T-helper 2 cell (primary cell): ENCODE measurements around the gene LAMA2.
A peak's percentile ranks its signal among the peaks of the same experiment; 100 is the strongest.

ENCODE experiments used
- DNase-seq, 5 experiments: peaks; one replicate each; pipeline versions ENCODE4 v3.0.0 to v3.0.0-alpha.2; 2012 to 2022

LAMA2 gene

GRCh38 chr6:129329678-129330077 is 446.7 kb downstream of the LAMA2 start:
- peak in 1 of 5 experiments; percentile 1 for DNase-seq

GRCh38 chr6:129331450-129332138 is 448.7 kb downstream of the LAMA2 start:
- DNase-seq = no peak

GRCh38 chr6:129335792-129336191 is 452.9 kb downstream of the LAMA2 start:
- DNase-seq = no peak

GRCh38 chr6:129338683-129339082 is 455.7 kb downstream of the LAMA2 start:
- DNase-seq = no peak

- no peak for DNase-seq
Observed at GRCh38 chr6:129340983-129341382, 458.0 kb downstream of the LAMA2 start.

- no peak for DNase-seq
Observed at GRCh38 chr6:129342243-129342642, 459.3 kb downstream of the LAMA2 start.

- DNase-seq = no peak
Observed at GRCh38 chr6:129342796-129343195, 459.9 kb downstream of the LAMA2 start.

- DNase-seq = no peak
Observed at GRCh38 chr6:129344379-129344778, 461.4 kb downstream of the LAMA2 start.

GRCh38 chr6:129345890-129346289 is 463.0 kb downstream of the LAMA2 start:
- DNase-seq = no peak

- DNase-seq = no peak
Observed at GRCh38 chr6:129346964-129347363, 464.0 kb downstream of the LAMA2 start.

- DNase-seq = no peak
Observed at GRCh38 chr6:129350278-129350677, 467.3 kb downstream of the LAMA2 start.

- no peak for DNase-seq
Observed at GRCh38 chr6:129351807-129352206, 468.9 kb downstream of the LAMA2 start.

- DNase-seq = no peak
Observed at GRCh38 chr6:129353067-129353466, 470.1 kb downstream of the LAMA2 start.

- DNase-seq = no peak
Observed at GRCh38 chr6:129356129-129356528, 473.2 kb downstream of the LAMA2 start.

GRCh38 chr6:129359811-129360681 is 477.1 kb downstream of the LAMA2 start:
- DNase-seq = no peak

- DNase-seq = no peak
Observed at GRCh38 chr6:129360682-129360955, 477.7 kb downstream of the LAMA2 start.

GRCh38 chr6:129364037-129364436 is 481.1 kb downstream of the LAMA2 start:
- no peak for DNase-seq

- DNase-seq = no peak
Observed at GRCh38 chr6:129364767-129365166, 481.8 kb downstream of the LAMA2 start.

- no peak for DNase-seq
Observed at GRCh38 chr6:129368076-129368475, 485.1 kb downstream of the LAMA2 start.

- peak in 1 of 5 experiments; percentile 4 for DNase-seq
Observed at GRCh38 chr6:129368970-129369369, 486.0 kb downstream of the LAMA2 start.

- no peak for DNase-seq
Observed at GRCh38 chr6:129369737-129370136, 486.8 kb downstream of the LAMA2 start.

- DNase-seq = peak in 4 of 5 experiments; percentile 2 to 30 (median 6)
Observed at GRCh38 chr6:129370268-129370916, 487.5 kb downstream of the LAMA2 start.

GRCh38 chr6:129381885-129382284 is 498.9 kb downstream of the LAMA2 start:
- no peak for DNase-seq

GRCh38 chr6:129382916-129383315 is 500.0 kb downstream of the LAMA2 start:
- no peak for DNase-seq
